GM12878 (cell line): ENCODE results near the gene POU6F2.

Source experiments
- BHLHE40 ChIP-seq, 2 experiments: fragments of 450-650 bp in 1 of 2; IDR thresholded peaks; 2 replicates each; pipeline ENCODE4 v1.6.1; 2011 to 2017; ENCODE audit warnings: low read depth in 2 of 2, borderline replicate concordance in 1 of 2, improper control_type of control experiment in 1 of 2, low read length in 1 of 2, mild to moderate bottlenecking in 1 of 2
- CTCF ChIP-seq, 3 experiments: IDR thresholded peaks in 2 of 3; conservative IDR thresholded peaks in 1 of 3; 2 replicates each; pipeline ENCODE4 v1.5.1; 2011; ENCODE audit warnings: low read depth in 3 of 3, low read length in 3 of 3, mild to moderate bottlenecking in 3 of 3, control low read depth in 2 of 3, moderate library complexity in 2 of 3, inconsistent platforms in 1 of 3, mixed read lengths in 1 of 3; ENCODE audit not compliant: control insufficient read depth in 2 of 3, insufficient read depth in 1 of 3; ENCODE audit errors: extremely low read depth in 1 of 3
- HCFC1 ChIP-seq: fragments of 150-350 bp; IDR thresholded peaks from 2 replicates; pipeline ENCODE4 v1.6.1; 2014; ENCODE audit warnings: low read length
- NRF1 ChIP-seq: conservative IDR thresholded peaks from 2 replicates; pipeline ENCODE4 v1.6.1; 2011; ENCODE audit warnings: mild to moderate bottlenecking, low read depth, low read length, improper control_type of control experiment

- no peak for TF ChIP-seq CTCF (IDR thresholded peaks at IDR 0.05 in 2 of 3, conservative IDR thresholded peaks at IDR 0.05 in 1 of 3; ENCODE audit: control insufficient read depth in 2 of 3, extremely low read depth in 1 of 3, insufficient read depth in 1 of 3, low read depth in 3 of 3, low read length in 3 of 3)
- no peak for TF ChIP-seq HCFC1
- TF ChIP-seq BHLHE40 (IDR thresholded peaks at IDR 0.05; ENCODE audit: borderline replicate concordance in 1 of 2, low read depth in 2 of 2, low read length in 1 of 2) = no peak
- no peak for TF ChIP-seq NRF1
These were observed 284.1 kb downstream of the POU6F2 start for GRCh38 chr7:39261771-39262170.
